Activated CD8-positive, alpha-beta T cell treated with anti-CD3 and anti-CD28 coated beads for 36 hours (primary cell): ENCODE results near the gene HDAC10. TPM values are rescaled to one million over a fixed set of nuclear protein-coding genes. Genes with fewer than 3 reads are reported as not detected.

Experiments used
- ATAC-seq: fragments of 200-7000 bp; cut with Tn5 transposase; one replicate; pipeline ENCODE4 v1.10.0; 2021; ENCODE audit warnings: mild to moderate bottlenecking, moderate library complexity
- CTCF ChIA-PET: fragments of 350-600 bp; sonication (Branson Sonifier 250); formaldehyde crosslinking; loops from one replicate; lab custom pipeline; 2021; ENCODE audit warnings: antibody characterized with exemption; lab: Charles Lee
- POLR2A ChIA-PET: fragments of 350-600 bp; sonication (Branson Sonifier 250); formaldehyde crosslinking; loops from one replicate; lab custom pipeline; 2021; ENCODE audit warnings: antibody characterized with exemption; lab: Charles Lee
- DNase-seq: peaks from one replicate; pipeline ENCODE4 v3.0.0-alpha.2; 2020
- H3K27ac Mint-ChIP-seq: one replicate; pipeline ENCODE4 v1.8.0; 2021; ENCODE audit warnings: mild to moderate bottlenecking, mixed read lengths
- H3K27me3 Mint-ChIP-seq: one replicate; pipeline ENCODE4 v1.8.0; 2021; ENCODE audit warnings: mixed read lengths
- H3K36me3 Mint-ChIP-seq: one replicate; pipeline ENCODE4 v1.8.0; 2021; ENCODE audit warnings: low read depth, mixed read lengths
- H3K4me1 Mint-ChIP-seq: one replicate; pipeline ENCODE4 v1.8.0; 2021; ENCODE audit warnings: low read depth, mixed read lengths
- H3K4me3 Mint-ChIP-seq: one replicate; pipeline ENCODE4 v1.8.0; 2021; ENCODE audit warnings: mild to moderate bottlenecking, moderate library complexity, mixed read lengths
- H3K9me3 Mint-ChIP-seq: one replicate; pipeline ENCODE4 v1.8.0; 2021; ENCODE audit warnings: mixed read lengths
- CTCF ChIP-seq: fragments of 200-600 bp; IDR thresholded peaks from one replicate; pipeline ENCODE4 v1.8.0; 2022; ENCODE audit warnings: antibody characterized with exemption, mild to moderate bottlenecking
- intact Hi-C: fragments of 100-400 bp; cut with micrococcal nuclease; formaldehyde crosslinking; loops from one replicate; pipeline ENCODE4 v1.10.0; 2022
- total RNA-seq, 2 experiments: library from RNA; stranded (reverse); gene quantifications; one replicate each; pipeline ENCODE4 v1.2.3, GENCODE V29; 2021

HDAC10 gene
- total RNA-seq, 2 experiments from 2014 or later, result 43.0 to 44.3 TPM

DNA sequence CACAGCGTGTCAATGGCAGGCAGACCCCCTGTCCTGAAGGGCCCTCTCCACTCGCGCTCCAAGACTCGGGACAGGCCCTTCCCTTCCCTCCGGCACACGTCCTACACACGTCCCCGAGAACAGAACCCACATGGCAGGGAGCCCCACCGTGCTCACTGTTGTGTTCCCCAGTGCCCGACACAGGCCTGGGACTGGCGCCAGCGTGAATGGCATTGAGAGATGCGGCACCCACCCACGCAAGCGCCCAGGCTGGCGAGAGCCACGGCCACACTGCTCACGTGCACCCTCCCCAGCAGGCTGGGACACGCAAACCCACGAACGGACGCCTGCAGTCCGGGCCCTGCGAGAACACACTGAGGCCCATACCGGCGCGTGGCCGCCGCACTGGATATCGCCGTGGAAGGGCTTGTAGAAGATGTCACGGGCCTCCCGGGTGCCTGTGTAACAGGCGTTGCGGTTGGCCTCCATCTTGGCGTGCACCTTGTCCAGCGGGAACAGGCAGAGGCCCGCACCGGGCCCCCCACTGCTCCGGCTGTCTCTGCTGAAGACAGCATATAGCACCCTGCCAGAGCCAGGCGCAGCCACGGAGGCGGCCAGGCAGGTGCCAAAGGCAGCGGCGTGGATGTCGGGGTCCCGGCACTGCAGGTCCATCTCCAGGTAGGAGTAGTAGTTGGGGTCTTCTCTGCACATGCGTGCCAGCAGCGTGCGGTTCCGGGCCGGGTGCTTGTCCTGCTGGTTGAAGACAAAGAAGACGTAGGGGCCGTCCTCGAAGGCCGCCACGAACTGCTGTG, 38.3 kb upstream of the HDAC10 start:
- POLR2A ChIA-PET, result no interaction called here

DNA sequence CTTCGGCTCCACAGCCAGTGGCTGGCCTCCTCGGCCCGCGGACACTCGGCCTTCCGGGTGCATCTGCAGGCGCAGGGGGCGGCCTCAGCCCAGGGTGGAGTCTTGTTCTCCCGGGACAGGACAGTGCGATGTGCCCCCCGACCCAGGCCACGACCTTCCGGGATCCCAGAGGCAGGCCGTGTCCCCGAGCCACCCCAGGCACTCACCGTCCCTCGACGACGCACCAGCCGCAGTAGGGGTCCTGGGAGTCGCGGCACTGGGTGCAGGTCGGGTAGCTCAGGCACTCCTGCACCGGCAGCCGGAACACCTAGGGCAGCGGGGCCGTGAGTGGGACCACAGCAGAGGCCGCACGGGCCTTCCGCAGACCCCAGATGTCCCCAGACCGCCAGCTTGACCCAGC, 36.7 kb upstream of the HDAC10 start:
- Mint-ChIP-seq H3K36me3 (no peaks in the 10 kb centered on the region), H3K4me3 (no peak overlapping the region), H3K9me3 (no peaks in the 10 kb centered on the region), H3K4me1 (peaks cover 4% of the 10 kb centered on the region), H3K27me3 (peaks cover 5% of the 10 kb centered on the region), H3K27ac (no peak overlapping the region)
- ATAC-seq (no peak), DNase-seq (no peak)
- ChIA-PET POLR2A (interaction anchor here (0.9 kb wide), 1 partner anchor 37 kb away, joined by 3 read pairs; no protein-coding TSS in a partner anchor), CTCF (no interaction called here)
- intact Hi-C loops, result no loop called here
- TF ChIP-seq CTCF, result no peak

More for the DNA sequence above, 38.3 kb upstream of the HDAC10 start:
- no peak for DNase-seq
- H3K27me3 Mint-ChIP-seq, result peaks cover 5% of the 10 kb centered on the region
- TF ChIP-seq CTCF, result no peak
- no peaks in the 10 kb centered on the region for H3K9me3 Mint-ChIP-seq
- intact Hi-C loops, result no loop called here
- no peak for ATAC-seq
- H3K36me3 Mint-ChIP-seq, result no peaks in the 10 kb centered on the region
- H3K27ac Mint-ChIP-seq, result no peak overlapping the region
- peaks cover 9% of the 10 kb centered on the region for H3K4me1 Mint-ChIP-seq
- CTCF ChIA-PET, result no interaction called here
- no peak overlapping the region for H3K4me3 Mint-ChIP-seq

DNA sequence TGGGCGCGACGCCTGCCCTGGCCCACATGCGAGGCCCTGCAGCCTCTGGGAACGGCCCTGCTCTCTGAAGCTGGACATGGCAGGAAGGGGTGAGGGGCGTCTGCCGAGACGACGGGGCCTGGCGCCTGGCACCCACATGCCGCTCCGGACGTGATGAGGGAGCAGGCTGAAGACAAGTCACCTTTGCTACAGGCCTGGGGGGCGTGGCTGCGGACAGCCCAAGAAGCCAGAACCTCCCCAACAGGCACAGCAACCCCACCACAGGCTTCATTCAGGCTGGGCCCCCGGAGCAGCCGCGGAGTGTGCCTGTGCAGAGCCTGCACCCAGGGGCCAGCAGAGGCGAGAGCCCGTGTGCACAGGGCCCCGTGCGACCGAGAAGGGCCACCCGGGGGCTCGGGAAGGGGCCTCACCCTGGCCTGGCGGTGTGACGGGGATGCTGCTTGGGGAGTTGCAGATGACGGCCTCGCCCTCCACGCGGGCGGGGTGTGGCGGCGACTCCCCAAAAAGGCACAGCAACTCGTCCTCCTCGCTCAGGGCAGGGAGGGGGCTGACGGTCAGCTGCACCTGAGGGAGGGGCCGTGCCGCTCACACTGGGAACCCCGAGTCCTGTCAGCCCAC, 35.7 kb upstream of the HDAC10 start:
- Mint-ChIP-seq H3K36me3 (no peaks in the 10 kb centered on the region), H3K4me1 (no peaks in the 10 kb centered on the region), H3K27ac (no peak overlapping the region), H3K9me3 (no peaks in the 10 kb centered on the region), H3K27me3 (peaks cover 4% of the 10 kb centered on the region), H3K4me3 (no peak overlapping the region)
- DNase-seq (no peak), ATAC-seq (no peak)
- TF ChIP-seq CTCF, result no peak
- ChIA-PET CTCF (no interaction called here), POLR2A (no interaction called here)
- intact Hi-C loops, result no loop called here

DNA sequence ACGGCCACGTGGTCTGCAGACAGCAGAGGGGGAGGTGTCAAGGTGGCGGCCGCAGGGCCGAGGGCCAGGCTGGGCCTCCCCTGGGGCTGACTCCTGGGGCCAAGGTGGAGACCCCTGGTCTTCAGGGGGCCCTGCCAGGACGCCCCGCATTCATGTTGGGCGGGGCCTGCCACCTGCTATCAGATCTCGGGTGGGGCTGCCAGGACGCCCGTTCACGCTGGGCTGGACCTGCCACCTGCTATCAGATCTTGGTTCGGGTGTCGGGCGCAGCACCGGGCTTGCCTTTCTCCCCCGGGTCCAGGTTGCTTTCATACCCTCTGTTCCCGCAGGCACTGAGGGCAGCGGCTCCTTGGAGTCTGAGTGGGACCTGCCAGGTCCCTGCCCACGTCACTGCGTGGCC, 35.2 kb upstream of the HDAC10 start:
- H3K4me3 Mint-ChIP-seq, result no peak overlapping the region
- H3K9me3 Mint-ChIP-seq, result no peaks in the 10 kb centered on the region
- no peak for DNase-seq
- no peak for ATAC-seq
- ChIA-PET CTCF (no interaction called here), POLR2A (no interaction called here)
- no peak overlapping the region for H3K27ac Mint-ChIP-seq
- H3K27me3 Mint-ChIP-seq, result no peaks in the 10 kb centered on the region
- H3K4me1 Mint-ChIP-seq, result no peaks in the 10 kb centered on the region
- TF ChIP-seq CTCF, result no peak
- no peaks in the 10 kb centered on the region for H3K36me3 Mint-ChIP-seq
- intact Hi-C loops, result no loop called here

DNA sequence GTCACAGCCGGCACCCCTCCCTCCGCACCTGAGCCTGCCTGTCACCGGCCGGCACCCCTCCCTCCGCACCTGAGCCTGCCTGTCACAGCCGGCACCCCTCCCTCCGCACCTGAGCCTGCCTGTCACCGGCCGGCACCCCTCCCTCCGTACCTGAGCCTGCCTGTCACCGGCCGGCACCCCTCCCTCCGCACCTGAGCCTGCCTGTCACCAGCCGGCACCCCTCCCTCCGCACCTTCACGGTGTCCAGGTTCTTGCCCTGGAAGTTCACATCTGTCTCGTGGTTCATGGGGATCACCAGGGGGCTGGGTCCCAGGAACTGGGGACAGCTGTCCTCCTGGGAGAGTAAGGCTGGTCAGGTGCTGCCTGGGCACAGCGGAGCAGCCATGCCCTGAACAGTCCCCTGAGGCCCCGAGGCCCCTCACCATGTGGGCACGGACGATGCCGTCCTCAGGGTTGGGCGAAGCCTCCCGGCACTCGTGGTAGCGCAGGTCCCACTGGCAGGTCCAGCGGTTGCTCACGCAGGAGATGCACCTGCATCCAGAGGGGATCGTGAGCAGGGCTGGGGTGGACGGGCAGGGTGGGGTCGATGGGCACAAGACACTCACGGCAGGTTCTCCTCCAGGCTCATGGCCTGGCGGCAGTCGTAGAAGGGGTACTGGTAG, 34.6 kb upstream of the HDAC10 start:
- no peak for DNase-seq
- no peaks in the 10 kb centered on the region for H3K9me3 Mint-ChIP-seq
- H3K4me1 Mint-ChIP-seq, result no peaks in the 10 kb centered on the region
- peaks cover under 1% of the 10 kb centered on the region for H3K36me3 Mint-ChIP-seq
- ChIA-PET CTCF (no interaction called here), POLR2A (no interaction called here)
- H3K27me3 Mint-ChIP-seq, result no peaks in the 10 kb centered on the region
- ATAC-seq, result no peak
- no peak overlapping the region for H3K4me3 Mint-ChIP-seq
- intact Hi-C loops, result no loop called here
- H3K27ac Mint-ChIP-seq, result no peak overlapping the region
- no peak for TF ChIP-seq CTCF
